CD14-positive monocyte (primary cell): Measurements from ENCODE around the gene FAM89A. TPM values are rescaled to one million over a fixed set of nuclear protein-coding genes. Genes with fewer than 3 reads are reported as not detected.
"Not testable (repeated sequence)": the region's sequence is repeated elsewhere in the genome, so short reads cannot be mapped to it uniquely, and the experiment has no call there.

Experiments
- DNase-seq, 3 donors: peaks; one replicate each; pipeline ENCODE4 v3.0.0-alpha.2; 2011 to 2022
- H2AFZ ChIP-seq: 2 replicates; pipeline ENCODE4 v1.6.0; 2012; ENCODE audit warnings: mild to moderate bottlenecking, low read depth, low read length, inconsistent platforms; ENCODE audit not compliant: insufficient read depth, poor library complexity, severe bottlenecking
- H3K27ac ChIP-seq, 2 donors: 1 replicate in 1 of 2; 2 replicates in 1 of 2; pipeline ENCODE4 v1.5.1; 2012 to 2013; ENCODE audit warnings: low read length in 2 of 2, control low read depth in 1 of 2, inconsistent platforms in 1 of 2, low read depth in 1 of 2, mild to moderate bottlenecking in 1 of 2
- H3K27me3 ChIP-seq, 2 donors: one replicate each; pipeline versions ENCODE4 v1.6.0 to v1.6.1; 2011 to 2013; ENCODE audit warnings: low read length in 2 of 2; ENCODE audit not compliant: control insufficient read depth in 2 of 2, insufficient read depth in 2 of 2
- H3K36me3 ChIP-seq, 2 donors: replicated peaks in 1 of 2; 1 replicate in 1 of 2; 2 replicates in 1 of 2; pipeline versions ENCODE4 v1.5.1 to v1.6.1; 2012 to 2013; ENCODE audit warnings: low read length in 2 of 2, control low read depth in 1 of 2, inconsistent platforms in 1 of 2, mild to moderate bottlenecking in 1 of 2; ENCODE audit not compliant: insufficient read depth in 2 of 2, control insufficient read depth in 1 of 2
- H3K4me1 ChIP-seq, 2 donors: 1 replicate in 1 of 2; 2 replicates in 1 of 2; pipeline versions ENCODE4 v1.5.1 to v1.6.1; 2012 to 2013; ENCODE audit warnings: low read length in 2 of 2, control low read depth in 1 of 2, inconsistent platforms in 1 of 2, mild to moderate bottlenecking in 1 of 2, moderate library complexity in 1 of 2; ENCODE audit not compliant: insufficient read depth in 2 of 2, control insufficient read depth in 1 of 2
- H3K4me2 ChIP-seq: replicated peaks from 2 replicates; pipeline ENCODE3; 2012; ENCODE audit warnings: low read length, moderate library complexity, mild to moderate bottlenecking; ENCODE audit not compliant: poor library complexity, severe bottlenecking; ENCODE audit errors: extremely low read depth
- H3K4me3 ChIP-seq, 3 experiments: fragments of 200-600 bp in 1 of 3; sonication (generic) in 1 of 3; replicated peaks in 1 of 3; 1 replicate in 2 of 3; 2 replicates in 1 of 3; pipeline ENCODE4 v1.5.1; 2011 to 2013; ENCODE audit warnings: low read length in 3 of 3, mild to moderate bottlenecking in 3 of 3, control low read depth in 2 of 3, low read depth in 2 of 3, inconsistent platforms in 1 of 3, moderate library complexity in 1 of 3
- H3K79me2 ChIP-seq: 2 replicates; pipeline ENCODE4 v1.6.0; 2012; ENCODE audit warnings: mild to moderate bottlenecking, control low read depth, inconsistent platforms, low read length, moderate library complexity; ENCODE audit not compliant: insufficient read depth
- H3K9ac ChIP-seq: 2 replicates; pipeline ENCODE4 v1.6.0; 2017; ENCODE audit warnings: low read length, mild to moderate bottlenecking; ENCODE audit not compliant: insufficient read depth, poor library complexity, severe bottlenecking
- H3K9me3 ChIP-seq, 2 donors: replicated peaks in 1 of 2; 1 replicate in 1 of 2; 2 replicates in 1 of 2; pipeline versions ENCODE4 v1.5.1 to v1.6.1; 2012 to 2013; ENCODE audit warnings: low read length in 2 of 2, control low read depth in 1 of 2; ENCODE audit not compliant: control insufficient read depth in 1 of 2, insufficient read depth in 1 of 2
- H4K20me1 ChIP-seq: 2 replicates; pipeline ENCODE4 v1.6.0; 2012; ENCODE audit warnings: mild to moderate bottlenecking, low read length, control low read depth, moderate library complexity; ENCODE audit not compliant: insufficient read depth
- H3K27ac Mint-ChIP-seq, 7 donors: one replicate each; pipeline ENCODE4 v1.8.0; 2020; ENCODE audit warnings: mild to moderate bottlenecking in 7 of 7, mixed read lengths in 7 of 7, moderate library complexity in 6 of 7, inconsistent platforms in 2 of 7
- H3K27me3 Mint-ChIP-seq, 3 donors: one replicate each; pipeline ENCODE4 v1.8.0; 2021 to 2022; ENCODE audit warnings: low read depth in 3 of 3, mild to moderate bottlenecking in 3 of 3, mixed read lengths in 3 of 3, moderate library complexity in 3 of 3, inconsistent platforms in 1 of 3
- H3K36me3 Mint-ChIP-seq, 2 donors: one replicate each; pipeline ENCODE4 v1.8.0; 2020; ENCODE audit warnings: mixed read lengths in 2 of 2, inconsistent platforms in 1 of 2, mild to moderate bottlenecking in 1 of 2
- H3K4me1 Mint-ChIP-seq: one replicate; pipeline ENCODE4 v1.8.0; 2020; ENCODE audit warnings: mild to moderate bottlenecking, mixed read lengths
- H3K4me3 Mint-ChIP-seq, 2 donors: one replicate each; pipeline ENCODE4 v1.8.0; 2020; ENCODE audit warnings: mild to moderate bottlenecking in 2 of 2, mixed read lengths in 2 of 2, moderate library complexity in 1 of 2
- H3K9me3 Mint-ChIP-seq, 7 donors: one replicate each; pipeline ENCODE4 v1.8.0; 2020 to 2022; ENCODE audit warnings: mixed read lengths in 7 of 7, mild to moderate bottlenecking in 6 of 7, moderate library complexity in 6 of 7, inconsistent platforms in 2 of 7
- WGBS: methylation state at CpG from one replicate; pipeline ENCODE4 v1.1.5; 2013; ENCODE audit warnings: missing lambda C conversion rate; ENCODE audit not compliant: insufficient coverage; 5-methylcytosine and 5-hydroxymethylcytosine counted together
- intact Hi-C, 2 donors: fragments of 100-400 bp; cut with micrococcal nuclease; formaldehyde crosslinking; loops; one replicate each; pipeline versions ENCODE4 v1.15.0 to v1.15.1; 2023
- polyA plus RNA-seq, 3 donors: library from polyadenylated mRNA; depleted of rRNA in 1 of 3; unstranded in 2 of 3; stranded (reverse) in 1 of 3; fragments of 300-500 nt in 2 of 3; fragments of >200 nt in 1 of 3; fragmentation: Illumina TruSeq in 2 of 3; gene quantifications; 1 replicate in 2 of 3; 2 replicates in 1 of 3; pipeline ENCODE4 v1.2.3, GENCODE V29; 2012 to 2021
- TF ChIP-seq, protein P1 (sequence below): fragments of 200-600 bp; IDR thresholded peaks from one replicate; pipeline ENCODE4 v1.8.0; 2022; ENCODE audit warnings: antibody characterized with exemption, mild to moderate bottlenecking

Gene FAM89A
- polyA plus RNA-seq, 3 donors: 2.0 to 11.7 (median 4.4) TPM

DNA sequence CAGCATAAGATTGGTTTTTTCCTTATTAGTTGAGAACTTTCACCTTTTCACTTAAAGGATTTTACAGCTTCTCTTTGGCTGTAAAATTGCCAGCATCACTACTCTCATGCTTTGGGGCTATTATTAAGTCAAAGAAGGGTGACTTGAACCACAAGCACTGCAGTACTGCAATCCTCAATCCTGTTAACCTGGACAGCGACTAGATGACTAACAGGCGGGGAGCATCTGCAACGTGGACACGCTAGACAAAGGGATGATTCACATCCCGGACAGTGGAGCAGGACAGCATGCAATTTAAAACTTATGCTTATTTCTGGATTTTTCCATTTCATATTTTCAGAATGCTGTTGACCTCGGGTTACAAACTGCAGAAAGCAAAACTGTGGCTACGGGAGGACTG is 53.1 kb downstream of the FAM89A start:
- DNase-seq: no peak
- Histone ChIP-seq H3K9ac (no peak overlapping the region), H3K79me2 (peaks cover 16% of the 10 kb centered on the region), H2AFZ (no peak overlapping the region), H3K4me3 (no peak overlapping the region), H3K4me2 (no peak overlapping the region), H3K36me3 (peaks cover 23 to 60% of the 10 kb centered on the region in 2 donors), H3K9me3 (no peaks in the 10 kb centered on the region), H3K27ac (peak overlapping the region in 1 of 2 donors; percentile 2), H3K4me1 (no peaks in the 10 kb centered on the region), H4K20me1 (peaks cover 7% of the 10 kb centered on the region), H3K27me3 (no peaks in the 10 kb centered on the region)
- whole genome bisulfite sequencing: 91% methylated on average over 4 of the region's 7 CpGs
- TF ChIP-seq, protein P1, sequence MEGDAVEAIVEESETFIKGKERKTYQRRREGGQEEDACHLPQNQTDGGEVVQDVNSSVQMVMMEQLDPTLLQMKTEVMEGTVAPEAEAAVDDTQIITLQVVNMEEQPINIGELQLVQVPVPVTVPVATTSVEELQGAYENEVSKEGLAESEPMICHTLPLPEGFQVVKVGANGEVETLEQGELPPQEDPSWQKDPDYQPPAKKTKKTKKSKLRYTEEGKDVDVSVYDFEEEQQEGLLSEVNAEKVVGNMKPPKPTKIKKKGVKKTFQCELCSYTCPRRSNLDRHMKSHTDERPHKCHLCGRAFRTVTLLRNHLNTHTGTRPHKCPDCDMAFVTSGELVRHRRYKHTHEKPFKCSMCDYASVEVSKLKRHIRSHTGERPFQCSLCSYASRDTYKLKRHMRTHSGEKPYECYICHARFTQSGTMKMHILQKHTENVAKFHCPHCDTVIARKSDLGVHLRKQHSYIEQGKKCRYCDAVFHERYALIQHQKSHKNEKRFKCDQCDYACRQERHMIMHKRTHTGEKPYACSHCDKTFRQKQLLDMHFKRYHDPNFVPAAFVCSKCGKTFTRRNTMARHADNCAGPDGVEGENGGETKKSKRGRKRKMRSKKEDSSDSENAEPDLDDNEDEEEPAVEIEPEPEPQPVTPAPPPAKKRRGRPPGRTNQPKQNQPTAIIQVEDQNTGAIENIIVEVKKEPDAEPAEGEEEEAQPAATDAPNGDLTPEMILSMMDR: no peak
- Mint-ChIP-seq H3K36me3 (peaks cover 27 to 49% of the 10 kb centered on the region in 2 donors), H3K4me3 (no peak overlapping the region), H3K27ac (no peak overlapping the region), H3K27me3 (no peaks in the 10 kb centered on the region), H3K9me3 (no peaks in the 10 kb centered on the region), H3K4me1 (no peaks in the 10 kb centered on the region)
- intact Hi-C loops: no loop called here

DNA sequence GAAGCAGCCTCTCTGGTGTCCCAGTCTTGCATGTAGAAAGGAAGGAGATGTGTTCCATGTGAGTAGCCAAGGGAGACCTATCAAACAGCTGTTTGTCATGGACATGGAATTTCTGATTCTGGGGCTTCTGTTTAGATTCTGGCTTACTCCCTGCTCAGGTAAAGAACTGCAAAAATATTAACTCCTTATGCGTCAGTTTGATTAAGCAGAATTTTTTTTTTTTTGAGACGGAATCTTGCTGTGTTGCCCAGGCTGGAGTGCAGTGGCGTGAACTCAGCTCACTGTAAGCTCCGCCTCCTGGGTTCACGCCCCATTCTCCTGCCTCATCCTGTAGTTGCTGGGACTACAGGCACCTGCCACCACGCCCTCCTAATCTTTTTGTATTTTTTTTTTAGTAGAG is 54.3 kb downstream of the FAM89A start:
- Histone ChIP-seq H3K9ac (no peak overlapping the region), H4K20me1 (peaks cover 11% of the 10 kb centered on the region), H3K4me3 (no peak overlapping the region), H3K4me2 (no peak overlapping the region), H3K36me3 (peaks cover 13 to 53% of the 10 kb centered on the region in 2 donors), H3K27ac (no peak overlapping the region), H3K9me3 (no peaks in the 10 kb centered on the region), H3K4me1 (no peaks in the 10 kb centered on the region), H3K27me3 (no peaks in the 10 kb centered on the region), H2AFZ (no peak overlapping the region), H3K79me2 (peaks cover 23% of the 10 kb centered on the region)
- intact Hi-C loops: no loop called here
- H3K4me1 Mint-ChIP-seq: no peaks in the 10 kb centered on the region
- TF ChIP-seq, protein P1: no peak
- no peak overlapping the region for H3K4me3 Mint-ChIP-seq
- DNase-seq: no peak
- WGBS: 100% methylated on average over 2 of the region's 6 CpGs
- no peaks in the 10 kb centered on the region for H3K9me3 Mint-ChIP-seq
- H3K27me3 Mint-ChIP-seq: no peaks in the 10 kb centered on the region
- H3K27ac Mint-ChIP-seq: no peak overlapping the region
- H3K36me3 Mint-ChIP-seq: peaks cover 17 to 36% of the 10 kb centered on the region in 2 donors

DNA sequence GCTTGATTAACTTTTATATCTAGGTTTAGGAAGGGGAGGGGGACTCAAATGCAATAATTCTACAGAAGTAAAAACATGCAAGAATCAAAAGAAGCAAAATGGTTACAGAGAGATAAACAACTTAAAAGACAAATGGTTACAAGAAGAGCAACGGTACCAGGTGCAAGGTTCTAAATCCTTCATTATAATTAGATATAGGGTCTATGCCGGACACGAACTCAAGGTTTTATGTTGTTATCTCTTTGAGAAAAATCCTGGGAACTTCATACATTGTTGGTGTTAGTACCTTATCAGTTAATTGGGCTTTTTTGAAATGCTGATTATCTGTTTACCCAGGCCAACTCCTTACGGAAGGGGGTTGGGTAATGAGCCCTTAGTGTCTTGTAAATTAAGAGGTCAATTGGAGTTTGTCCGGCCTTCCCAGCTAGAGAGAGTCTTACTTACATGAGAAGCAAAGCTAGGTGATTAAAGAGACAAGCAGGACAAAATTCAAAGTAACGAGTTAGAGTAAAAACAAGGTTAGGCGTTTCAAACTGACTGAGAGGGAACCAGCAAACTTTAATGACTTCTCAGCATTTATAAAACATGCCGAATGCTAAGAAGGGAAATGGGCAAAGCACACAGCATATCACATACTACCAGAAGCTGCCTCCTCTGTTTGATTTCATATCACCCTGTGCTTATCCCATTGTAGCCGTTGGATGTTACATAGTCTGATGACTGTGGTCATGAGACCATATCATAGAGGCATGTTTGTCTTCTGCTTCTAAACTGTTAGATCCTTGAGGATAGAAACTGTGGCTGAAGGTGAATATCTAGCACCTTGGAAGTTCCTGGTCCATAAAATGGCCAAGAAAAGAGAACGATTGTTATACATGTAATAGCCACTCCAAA is 55.2 kb downstream of the FAM89A start:
- DNase-seq, H2AFZ ChIP-seq, H3K27me3 Mint-ChIP-seq, H3K4me3 Mint-ChIP-seq, H3K27me3 ChIP-seq, H3K9me3 ChIP-seq, H3K4me1 ChIP-seq, H3K9me3 Mint-ChIP-seq, intact Hi-C loops, H3K27ac ChIP-seq, H3K4me2 ChIP-seq, H3K4me1 Mint-ChIP-seq, H3K4me3 ChIP-seq, H3K9ac ChIP-seq: not testable (repeated sequence)
- peaks cover 11% of the 10 kb centered on the region for H4K20me1 ChIP-seq
- Mint-ChIP-seq H3K27ac (peak overlapping the region in 1 of 7 donors; percentile 18), H3K36me3 (peaks cover 15 to 33% of the 10 kb centered on the region in 2 donors)
- peaks cover 23% of the 10 kb centered on the region for H3K79me2 ChIP-seq
- H3K36me3 ChIP-seq: peaks cover 5 to 45% of the 10 kb centered on the region in 2 donors
- 67% methylated on average over 1 of the region's 10 CpGs for WGBS
